HEK293T (cell line): Measurements from ENCODE around the gene ERCC3.

Experiments used
- CTCF ChIA-PET: fragments of 350-600 bp; formaldehyde crosslinking; extraction: SDS; loops from one replicate; lab custom pipeline; 2021; ENCODE audit warnings: antibody characterized with exemption, inconsistent platforms; lab: Yijun Ruan, JAX
- POLR2A ChIA-PET: fragments of 350-600 bp; formaldehyde crosslinking; extraction: SDS; loops from one replicate; lab custom pipeline; 2020; ENCODE audit warnings: antibody characterized with exemption, inconsistent platforms; lab: Yijun Ruan, JAX
- DNase-seq: peaks from one replicate; pipeline ENCODE4 v3.0.0; 2012; ENCODE audit warnings: mixed read lengths; ENCODE audit errors: extremely low spot score
- ARNT ChIP-seq: fragments of 450-650 bp; IDR thresholded peaks from 2 replicates; pipeline ENCODE4 v1.6.1; 2017; ENCODE audit warnings: mild to moderate bottlenecking
- BHLHE40 ChIP-seq: fragments of 450-650 bp; IDR thresholded peaks from 2 replicates; pipeline ENCODE4 v1.6.1; 2016; ENCODE audit warnings: mild to moderate bottlenecking, moderate library complexity, borderline replicate concordance
- CTBP1 ChIP-seq: fragments of 450-650 bp; IDR thresholded peaks from 2 replicates; pipeline ENCODE4 v1.6.1; 2016; ENCODE audit warnings: borderline replicate concordance
- ELF4 ChIP-seq: fragments of 450-650 bp; IDR thresholded peaks from 2 replicates; pipeline ENCODE4 v1.6.1; 2017; ENCODE audit warnings: antibody characterized with exemption
- FOXA1 ChIP-seq: fragments of 450-650 bp; IDR thresholded peaks from 2 replicates; pipeline ENCODE4 v1.6.1; 2016; ENCODE audit warnings: mild to moderate bottlenecking
- FOXK2 ChIP-seq: fragments of 450-650 bp; IDR thresholded peaks from 2 replicates; pipeline ENCODE4 v1.6.1; 2016; ENCODE audit warnings: mild to moderate bottlenecking
- FOXM1 ChIP-seq: fragments of 450-650 bp; IDR thresholded peaks from 2 replicates; pipeline ENCODE4 v1.6.1; 2017; ENCODE audit warnings: mild to moderate bottlenecking, borderline replicate concordance
- HDGF ChIP-seq: fragments of 450-650 bp; IDR thresholded peaks from 2 replicates; pipeline ENCODE4 v1.6.1; 2017; ENCODE audit warnings: antibody characterized with exemption, borderline replicate concordance
- L3MBTL2 ChIP-seq: fragments of 450-650 bp; conservative IDR thresholded peaks from 2 replicates; pipeline ENCODE4 v1.6.1; 2016; ENCODE audit warnings: mild to moderate bottlenecking
- LEF1 ChIP-seq: fragments of 450-650 bp; IDR thresholded peaks from 2 replicates; pipeline ENCODE4 v1.6.1; 2017; ENCODE audit warnings: mild to moderate bottlenecking, borderline replicate concordance
- NFRKB ChIP-seq: fragments of 450-650 bp; IDR thresholded peaks from 2 replicates; pipeline ENCODE4 v1.6.1; 2016; ENCODE audit warnings: mild to moderate bottlenecking, moderate library complexity
- SP1 ChIP-seq: fragments of 450-650 bp; IDR thresholded peaks from 2 replicates; pipeline ENCODE4 v1.6.1; 2017
- SUZ12 ChIP-seq: fragments of 450-650 bp; IDR thresholded peaks from 2 replicates; pipeline ENCODE4 v1.6.1; 2016; ENCODE audit warnings: mild to moderate bottlenecking
- TARDBP ChIP-seq: fragments of 450-650 bp; IDR thresholded peaks from 2 replicates; pipeline ENCODE4 v1.6.1; 2016
- ZNF384 ChIP-seq: fragments of 450-650 bp; IDR thresholded peaks from 2 replicates; pipeline ENCODE4 v1.6.1; 2016
- TF ChIP-seq, protein P1 (sequence below): fragments of 450-650 bp; IDR thresholded peaks from 2 replicates; pipeline ENCODE4 v1.6.1; 2016

The ERCC3 gene

DNA sequence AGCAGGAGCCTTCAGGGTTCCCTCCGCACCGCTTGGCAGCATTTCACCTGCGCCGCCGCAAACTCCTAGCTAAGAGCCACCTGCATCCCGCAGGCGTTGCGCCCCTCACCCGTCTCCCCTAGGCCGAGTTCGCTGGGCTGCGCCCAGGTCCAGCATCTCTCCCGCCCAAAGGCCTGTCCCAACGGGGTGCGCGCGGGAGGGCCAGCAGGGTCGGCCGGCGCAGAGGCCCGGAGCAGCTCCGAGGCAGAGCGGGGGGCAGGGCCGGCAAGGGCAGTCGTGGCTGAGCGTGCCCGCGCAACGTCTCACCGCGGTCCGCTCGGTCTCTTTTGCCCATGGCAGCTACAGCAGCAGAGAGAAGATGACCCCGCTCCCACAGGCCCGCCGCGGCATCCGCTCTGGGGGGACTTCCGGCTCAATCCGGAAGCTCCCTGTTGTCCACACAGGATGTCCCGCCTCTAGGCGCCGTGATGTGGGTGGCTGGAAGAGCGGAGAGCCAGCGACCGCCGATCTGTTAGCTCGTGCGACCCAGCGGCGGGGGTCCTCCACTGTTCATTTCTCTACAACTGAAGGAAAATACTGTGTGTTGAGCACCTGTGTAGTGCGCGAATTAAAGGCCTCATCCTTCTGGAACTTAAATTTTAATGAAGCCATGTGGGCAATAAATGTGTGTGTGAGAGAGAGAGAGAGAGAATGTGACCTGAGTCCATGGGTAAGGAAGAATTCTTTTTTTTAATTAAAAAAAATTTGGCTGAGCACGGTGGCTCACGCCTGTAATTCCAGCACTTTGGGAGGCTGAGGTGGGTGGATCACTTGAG is at the start of gene ERCC3:
TSS of gene ERCC3 (minus strand) at position 397 of the 815 bp plus-strand sequence. CDS start at position 334, 63 bp downstream.
- TF ChIP-seq, protein P1, sequence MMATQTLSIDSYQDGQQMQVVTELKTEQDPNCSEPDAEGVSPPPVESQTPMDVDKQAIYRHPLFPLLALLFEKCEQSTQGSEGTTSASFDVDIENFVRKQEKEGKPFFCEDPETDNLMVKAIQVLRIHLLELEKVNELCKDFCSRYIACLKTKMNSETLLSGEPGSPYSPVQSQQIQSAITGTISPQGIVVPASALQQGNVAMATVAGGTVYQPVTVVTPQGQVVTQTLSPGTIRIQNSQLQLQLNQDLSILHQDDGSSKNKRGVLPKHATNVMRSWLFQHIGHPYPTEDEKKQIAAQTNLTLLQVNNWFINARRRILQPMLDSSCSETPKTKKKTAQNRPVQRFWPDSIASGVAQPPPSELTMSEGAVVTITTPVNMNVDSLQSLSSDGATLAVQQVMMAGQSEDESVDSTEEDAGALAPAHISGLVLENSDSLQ, result no peak
- no peak for TF ChIP-seq TARDBP
- no peak for TF ChIP-seq FOXK2
- no peak for TF ChIP-seq SUZ12
- no peak for TF ChIP-seq BHLHE40
- TF ChIP-seq ELF4, result peak; percentile 68
- no peak for TF ChIP-seq HDGF
- TF ChIP-seq ZNF384, result no peak
- TF ChIP-seq L3MBTL2, result peak; percentile 66
- TF ChIP-seq FOXA1, result no peak
- no peak for TF ChIP-seq FOXM1
- TF ChIP-seq NFRKB, result no peak
- no peak for TF ChIP-seq SP1
- TF ChIP-seq LEF1, result no peak
- TF ChIP-seq ARNT, result no peak
- TF ChIP-seq CTBP1, result no peak
- DNase-seq, result peak; percentile 94
- ChIA-PET POLR2A (interaction anchor here (0.6 to 1.9 kb wide), 45 partner anchors 8 to 232 kb away, joined by 3 to 15 read pairs (median 4); partner anchors contain the start of gene IWS1), CTCF (interaction anchor here (1.8 kb wide), 1 partner anchor 97 kb away, joined by 7 read pairs; no protein-coding TSS in a partner anchor)

DNA sequence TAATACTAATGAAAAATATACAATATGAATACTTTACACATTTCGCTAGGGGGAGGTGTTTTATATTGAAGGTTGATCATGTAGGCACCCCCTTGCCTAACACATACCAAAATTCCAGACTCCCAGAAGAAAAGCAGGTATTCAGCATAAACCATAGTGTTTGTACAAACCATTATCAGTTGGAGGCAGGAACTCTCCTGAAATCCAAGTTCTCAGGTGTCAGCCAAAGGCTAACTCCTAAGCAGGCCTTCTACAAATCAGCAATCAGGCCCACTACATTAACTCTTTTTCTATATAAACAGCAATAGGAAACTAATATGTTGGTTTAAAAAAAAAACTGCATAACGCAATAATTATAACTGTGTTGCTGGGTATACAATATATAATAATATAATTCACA is 49.3 kb upstream of the ERCC3 start:
- no peak for DNase-seq
- ChIA-PET CTCF (no interaction called here), POLR2A (no interaction called here)
- no peak for TF ChIP-seq FOXA1
- no peak for TF ChIP-seq TARDBP
- TF ChIP-seq LEF1, result no peak
- no peak for TF ChIP-seq ARNT
- no peak for TF ChIP-seq SUZ12
- no peak for TF ChIP-seq L3MBTL2

DNA sequence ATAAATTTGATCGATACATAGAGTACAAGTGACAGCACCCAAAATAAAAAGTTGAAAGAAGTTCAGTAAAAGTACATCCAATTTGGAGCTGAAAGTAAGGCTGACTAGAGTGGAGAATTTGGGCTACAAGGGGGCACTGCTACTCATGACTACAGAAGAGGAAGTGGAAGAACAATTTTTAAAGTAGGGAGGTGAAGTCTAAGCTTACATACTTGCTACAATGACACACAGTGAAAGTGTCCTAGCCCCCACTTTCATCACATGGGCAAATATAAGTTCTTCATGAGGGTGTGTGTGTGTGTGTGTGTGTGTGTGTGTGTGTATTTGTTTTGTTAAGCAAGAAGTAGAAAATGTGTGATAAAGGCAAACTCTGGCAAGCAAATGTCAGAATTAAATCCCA is 48.2 kb upstream of the ERCC3 start:
- POLR2A ChIA-PET, result no interaction called here
- TF ChIP-seq, protein P1, result no peak
- TF ChIP-seq CTBP1 (no peak), ZNF384 (no peak), FOXK2 (no peak), SUZ12 (no peak), LEF1 (no peak), SP1 (no peak), FOXM1 (no peak), ELF4 (no peak), NFRKB (no peak), L3MBTL2 (no peak), BHLHE40 (no peak), FOXA1 (no peak), TARDBP (no peak), HDGF (no peak), ARNT (no peak)
- DNase-seq, result no peak
- CTCF ChIA-PET, result no interaction called here

DNA sequence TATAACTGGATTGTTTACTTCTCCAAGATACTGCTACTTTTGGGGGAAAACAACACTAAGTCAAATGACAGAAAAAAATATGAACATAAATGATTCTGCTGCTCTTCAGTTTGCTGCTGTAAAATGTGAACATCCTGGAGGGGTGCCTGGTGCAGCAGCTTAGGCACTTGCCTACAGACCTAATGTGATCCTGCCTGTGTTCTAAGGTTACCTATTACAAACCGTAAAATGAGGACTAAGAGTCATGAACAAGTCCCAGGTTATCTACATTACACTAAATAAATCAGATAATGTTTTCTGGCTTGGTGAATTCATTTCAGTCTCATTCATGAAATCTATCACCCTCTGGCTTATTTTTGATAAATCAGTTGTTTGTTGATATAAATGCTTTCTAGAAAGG is 38.4 kb upstream of the ERCC3 start:
- CTCF ChIA-PET, result no interaction called here
- no peak for DNase-seq
- TF ChIP-seq TARDBP (no peak), L3MBTL2 (no peak), ZNF384 (no peak), CTBP1 (no peak), NFRKB (no peak), FOXA1 (no peak), ELF4 (no peak), FOXK2 (no peak), HDGF (no peak), SP1 (no peak), ARNT (no peak), SUZ12 (no peak), FOXM1 (no peak), LEF1 (no peak), BHLHE40 (no peak)
- TF ChIP-seq, protein P1, result no peak
- POLR2A ChIA-PET, result interaction anchor here (0.6 to 1.9 kb wide), 2 partner anchors 38 to 109 kb away, joined by 3 to 7 read pairs; partner anchors contain the start of gene ERCC3

DNA sequence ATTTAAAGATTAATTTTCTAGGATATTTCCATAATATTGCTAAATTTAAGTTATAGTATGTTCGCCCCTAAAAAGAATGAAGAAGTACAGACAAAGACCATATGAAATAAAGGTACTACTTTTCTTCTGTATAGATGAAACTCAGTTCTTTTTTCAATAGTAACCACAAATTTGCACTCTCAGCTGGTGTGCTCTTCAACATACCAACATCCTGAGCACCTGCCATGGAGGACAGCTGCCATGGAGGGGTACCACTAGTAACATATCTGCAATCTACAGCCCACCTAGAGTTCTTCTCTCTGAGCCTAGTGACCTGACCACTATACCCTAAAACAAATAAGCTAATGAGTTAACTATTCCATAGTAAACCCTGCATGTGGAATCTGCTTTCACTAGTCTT is 36.8 kb upstream of the ERCC3 start:
- TF ChIP-seq, protein P1, result no peak
- TF ChIP-seq CTBP1 (no peak), SP1 (no peak), L3MBTL2 (no peak)
- DNase-seq, result no peak
- CTCF ChIA-PET, result no interaction called here
- POLR2A ChIA-PET, result interaction anchor here (1.9 kb wide), 1 partner anchor 37 kb away, joined by 7 read pairs; the partner anchor contains the start of gene ERCC3
